Mucosa of descending colon (tissue), 3 donors: ENCODE data around the gene PHRF1. TPM values are rescaled to one million over a fixed set of nuclear protein-coding genes. Genes with fewer than 3 reads are reported as not detected.

Source experiments
- ATAC-seq: fragments of 200-7000 bp; cut with Tn5 transposase; one replicate; pipeline ENCODE4 v1.9.1; 2020; ENCODE audit warnings: mild to moderate bottlenecking, moderate library complexity
- DNase-seq, 3 donors: peaks; one replicate each; pipeline ENCODE4 v3.0.0-alpha.2; 2020
- H3K36me3 ChIP-seq: fragments of 200-600 bp; one replicate; pipeline ENCODE4 v1.8.0; 2021; ENCODE audit warnings: low read depth, mild to moderate bottlenecking
- H3K4me1 ChIP-seq: fragments of 200-600 bp; one replicate; pipeline ENCODE4 v1.8.0; 2021; ENCODE audit warnings: low read depth, mild to moderate bottlenecking
- H3K4me3 ChIP-seq: fragments of 200-600 bp; one replicate; pipeline ENCODE4 v1.8.0; 2021; ENCODE audit warnings: mild to moderate bottlenecking
- H3K9me3 ChIP-seq: fragments of 200-600 bp; one replicate; pipeline ENCODE4 v1.8.0; 2021; ENCODE audit warnings: mild to moderate bottlenecking
- CTCF ChIP-seq: fragments of 200-600 bp; IDR thresholded peaks from one replicate; pipeline ENCODE4 v1.8.0; 2022; ENCODE audit warnings: antibody characterized with exemption, mild to moderate bottlenecking
- intact Hi-C, 2 donors: fragments of 100-400 bp; cut with DNase I in 1 of 2; cut with micrococcal nuclease in 1 of 2; formaldehyde crosslinking; loops; one replicate each; pipeline versions ENCODE4 v1.11.0 to v1.11.1; 2022; cut with DNase I, micrococcal nuclease
- total RNA-seq, 3 donors: library from RNA; stranded (reverse); fragmentation: NEBNext Ultra II Directional in 2 of 3; extraction: Animal tissue kit (Norgen Biotek cat#: 25700) in 2 of 3; gene quantifications; one replicate each; pipeline versions ENCODE4 v1.2.1 to v1.2.4, GENCODE V29; 2021 to 2023
- donor health status: DM: no; HTN: no; CAD: no; lungs with moderate emphysema.
- donor health status: DM: no; HTN: no; CAD: no.
- donor health status: DM: no; HTN: yes; CAD: no.

The PHRF1 gene
- total RNA-seq, 3 donors from 2014 or later = 35.0 to 40.2 (median 35.0) TPM

GRCh38 chr11:537622-538430, 38.4 kb upstream of the PHRF1 start:
- no peak for TF ChIP-seq CTCF
- H3K4me1 ChIP-seq = peaks cover 21% of the 10 kb centered on the region
- no peaks in the 10 kb centered on the region for H3K9me3 ChIP-seq
- intact Hi-C loops = no loop called here
- DNase-seq (peak in 2 of 3 donors; percentile 50 to 55), ATAC-seq (no peak)
- H3K4me3 ChIP-seq = no peak overlapping the region
- no peaks in the 10 kb centered on the region for H3K36me3 ChIP-seq

- Histone ChIP-seq H3K36me3 (no peaks in the 10 kb centered on the region), H3K4me3 (no peak overlapping the region), H3K4me1 (peaks cover 20% of the 10 kb centered on the region), H3K9me3 (no peaks in the 10 kb centered on the region)
- intact Hi-C loops = no loop called here
- peak in 1 of 3 donors; percentile 46 for DNase-seq
- no peak for TF ChIP-seq CTCF
- ATAC-seq = no peak
Observed at GRCh38 chr11:538431-539051, 37.7 kb upstream of the PHRF1 start.

GRCh38 chr11:539971-540481, 36.2 kb upstream of the PHRF1 start:
- ATAC-seq = no peak
- intact Hi-C loops = no loop called here
- Histone ChIP-seq H3K4me3 (no peak overlapping the region), H3K9me3 (no peaks in the 10 kb centered on the region), H3K36me3 (no peaks in the 10 kb centered on the region), H3K4me1 (peaks cover 14% of the 10 kb centered on the region)
- peak in 1 of 3 donors; percentile 48 for DNase-seq
- TF ChIP-seq CTCF = no peak

GRCh38 chr11:540583-541432, 35.5 kb upstream of the PHRF1 start:
- H3K9me3 ChIP-seq = no peaks in the 10 kb centered on the region
- DNase-seq (peak; percentile 3 to 54 (median 30)), ATAC-seq (no peak)
- H3K4me3 ChIP-seq = no peak overlapping the region
- no peak for TF ChIP-seq CTCF
- H3K4me1 ChIP-seq = peaks cover 14% of the 10 kb centered on the region
- intact Hi-C loops = no loop called here
- H3K36me3 ChIP-seq = no peaks in the 10 kb centered on the region

DNA sequence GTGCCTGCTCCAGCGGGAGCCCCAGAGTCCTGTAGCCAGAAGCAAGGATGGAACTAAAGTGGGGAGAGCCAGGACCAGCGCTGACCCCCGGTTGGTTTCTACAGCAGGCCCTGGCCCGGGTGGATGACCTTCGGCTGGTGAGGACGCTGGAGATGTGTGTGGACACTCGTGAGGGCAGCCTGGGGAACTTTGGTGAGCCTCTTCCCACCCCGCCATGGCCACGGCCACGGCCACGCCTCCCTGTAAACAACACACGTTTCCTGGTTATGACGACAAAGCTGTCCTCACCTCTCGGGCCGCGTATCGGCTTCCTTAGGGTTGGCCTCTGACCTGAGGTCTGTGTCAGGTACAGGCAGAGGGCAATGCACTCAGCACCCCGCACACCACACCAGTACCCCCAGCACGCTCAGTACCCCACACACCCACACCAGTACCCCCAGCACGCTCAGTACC, 34.8 kb upstream of the PHRF1 start:
- intact Hi-C loops = no loop called here
- ATAC-seq (no peak), DNase-seq (peak; percentile 23 to 66 (median 61))
- Histone ChIP-seq H3K36me3 (no peaks in the 10 kb centered on the region), H3K4me1 (peaks cover 14% of the 10 kb centered on the region), H3K9me3 (no peaks in the 10 kb centered on the region), H3K4me3 (no peak overlapping the region)
- TF ChIP-seq CTCF = no peak
